Fibroblast of lung (primary cell): ENCODE data around the gene MTERF4. TPM values are rescaled to one million over a fixed set of nuclear protein-coding genes. Genes with fewer than 3 reads are reported as not detected.
A peak's percentile ranks its signal among the peaks of the same experiment; 100 is the strongest.

ENCODE experiments used
- DNase-seq, 2 donors: peaks; one replicate each; pipeline versions ENCODE4 v3.0.0 to v3.0.0-alpha.2; 2010; ENCODE audit warnings: low read depth in 2 of 2
- H2AFZ ChIP-seq: 2 replicates; pipeline ENCODE4 v1.5.1; 2012; ENCODE audit warnings: low read length, control low read depth, inconsistent platforms
- H3K27ac ChIP-seq: 2 replicates; pipeline ENCODE4 v1.5.1; 2011; ENCODE audit warnings: low read length, control low read depth; ENCODE audit not compliant: insufficient read depth
- H3K27me3 ChIP-seq: 2 replicates; pipeline ENCODE4 v1.5.1; 2011; ENCODE audit warnings: mild to moderate bottlenecking, low read length; ENCODE audit not compliant: control insufficient read depth, insufficient read depth
- H3K36me3 ChIP-seq: 2 replicates; pipeline ENCODE4 v1.5.1; 2011; ENCODE audit warnings: low read length; ENCODE audit not compliant: control insufficient read depth, insufficient read depth
- H3K4me1 ChIP-seq: 2 replicates; pipeline ENCODE4 v1.5.1; 2011; ENCODE audit warnings: low read length; ENCODE audit not compliant: control insufficient read depth, insufficient read depth; ENCODE audit errors: extremely low read depth
- H3K4me2 ChIP-seq: 2 replicates; pipeline ENCODE4 v1.5.1; 2011; ENCODE audit warnings: low read length, control low read depth; ENCODE audit not compliant: insufficient read depth; ENCODE audit errors: extremely low read depth
- H3K4me3 ChIP-seq, 4 experiments: fragments of 200-600 bp in 1 of 4; sonication (generic) in 1 of 4; replicated peaks in 1 of 4; 2 replicates each; pipeline ENCODE4 v1.5.1; 2011 to 2016; ENCODE audit warnings: low read length in 4 of 4, low read depth in 3 of 4, mild to moderate bottlenecking in 3 of 4, control low read depth in 2 of 4, inconsistent platforms in 1 of 4, mixed read lengths in 1 of 4; ENCODE audit not compliant: insufficient read depth in 1 of 4; ENCODE audit errors: control extremely low read depth in 1 of 4
- H3K79me2 ChIP-seq: 2 replicates; pipeline ENCODE4 v1.5.1; 2012; ENCODE audit warnings: mild to moderate bottlenecking, low read length, inconsistent platforms; ENCODE audit not compliant: control insufficient read depth, insufficient read depth
- H3K9ac ChIP-seq: 2 replicates; pipeline ENCODE4 v1.5.1; 2011; ENCODE audit warnings: mild to moderate bottlenecking, low read length, control low read depth; ENCODE audit not compliant: insufficient read depth
- H3K9me3 ChIP-seq: 2 replicates; pipeline ENCODE4 v1.5.1; 2012; ENCODE audit warnings: low read depth, low read length; ENCODE audit not compliant: control insufficient read depth, insufficient read depth
- H4K20me1 ChIP-seq: 2 replicates; pipeline ENCODE4 v1.5.1; 2011; ENCODE audit warnings: low read length; ENCODE audit not compliant: control insufficient read depth, insufficient read depth; ENCODE audit errors: extremely low read depth
- CTCF ChIP-seq, 2 donors: IDR thresholded peaks in 1 of 2; conservative IDR thresholded peaks in 1 of 2; 1 replicate in 1 of 2; 2 replicates in 1 of 2; pipeline ENCODE4 v1.5.1; 2011 to 2012; ENCODE audit warnings: low read length in 2 of 2, control low read depth in 1 of 2, inconsistent platforms in 1 of 2, low read depth in 1 of 2, mild to moderate bottlenecking in 1 of 2
- EZH2 ChIP-seq: IDR thresholded peaks from 2 replicates; pipeline ENCODE4 v1.5.1; 2012; ENCODE audit warnings: low read length, control low read depth, mild to moderate bottlenecking; ENCODE audit errors: missing control alignments
- polyA plus RNA-seq, 2 donors: library from polyadenylated mRNA; depleted of rRNA in 1 of 2; stranded (reverse) in 1 of 2; unstranded in 1 of 2; fragments of >200 nt; gene quantifications; 2 replicates each; pipeline ENCODE4 v1.2.1, GENCODE V29; 2011 to 2012; ENCODE audit warnings: missing spikeins in 1 of 2
- total RNA-seq: library from RNA; depleted of rRNA; stranded (reverse); fragments of >200 nt; gene quantifications from 2 replicates; pipeline ENCODE4 v1.2.1, GENCODE V29; 2014

The MTERF4 gene
- total and polyA plus RNA-seq, 2 donors (not counting 1 experiment from before 2014, with no cell fraction given): 31.7 to 35.5 TPM

GRCh38 chr2:241122376-241123002 lies 20.4 kb upstream of the MTERF4 start:
- Histone ChIP-seq H3K79me2 (no peaks in the 10 kb centered on the region), H3K4me2 (no peak overlapping the region), H3K9me3 (no peaks in the 10 kb centered on the region), H3K27ac (no peak overlapping the region), H3K4me1 (no peaks in the 10 kb centered on the region), H2AFZ (no peak overlapping the region), H3K27me3 (no peaks in the 10 kb centered on the region), H3K36me3 (peaks cover 4% of the 10 kb centered on the region), H4K20me1 (no peaks in the 10 kb centered on the region), H3K9ac (no peak overlapping the region), H3K4me3 (no peak overlapping the region)
- TF ChIP-seq EZH2 (no peak), CTCF (conservative IDR thresholded peaks at IDR 0.05 in 1 of 2, IDR thresholded peaks at IDR 0.05 in 1 of 2; ENCODE audit: low read depth in 1 of 2, low read length in 2 of 2) (no peak)
- DNase-seq: no peak

GRCh38 chr2:241121008-241121407 lies 18.9 kb upstream of the MTERF4 start:
- Histone ChIP-seq H3K9ac (no peak overlapping the region), H3K79me2 (no peaks in the 10 kb centered on the region), H3K4me3 (no peak overlapping the region), H3K9me3 (no peaks in the 10 kb centered on the region), H4K20me1 (no peaks in the 10 kb centered on the region), H2AFZ (no peak overlapping the region), H3K4me2 (no peak overlapping the region), H3K36me3 (no peaks in the 10 kb centered on the region), H3K27ac (no peak overlapping the region), H3K27me3 (no peaks in the 10 kb centered on the region), H3K4me1 (no peaks in the 10 kb centered on the region)
- TF ChIP-seq EZH2 (no peak), CTCF (conservative IDR thresholded peaks at IDR 0.05 in 1 of 2, IDR thresholded peaks at IDR 0.05 in 1 of 2; ENCODE audit: low read depth in 1 of 2, low read length in 2 of 2) (no peak)
- peak in 1 of 2 donors; percentile 24 for DNase-seq

- Histone ChIP-seq H3K36me3 (no peaks in the 10 kb centered on the region), H3K9ac (no peak overlapping the region), H3K4me3 (no peak overlapping the region), H3K4me2 (no peak overlapping the region), H4K20me1 (no peaks in the 10 kb centered on the region), H3K4me1 (no peaks in the 10 kb centered on the region), H3K9me3 (no peaks in the 10 kb centered on the region), H3K27me3 (no peaks in the 10 kb centered on the region), H3K79me2 (no peaks in the 10 kb centered on the region), H2AFZ (no peak overlapping the region), H3K27ac (no peak overlapping the region)
- TF ChIP-seq CTCF (conservative IDR thresholded peaks at IDR 0.05 in 1 of 2, IDR thresholded peaks at IDR 0.05 in 1 of 2; ENCODE audit: low read depth in 1 of 2, low read length in 2 of 2) (no peak), EZH2 (no peak)
- DNase-seq: no peak
Observed at GRCh38 chr2:241120440-241120839, 18.4 kb upstream of the MTERF4 start.
